ENCODE results near the gene CFB. TPM values are rescaled to one million over a fixed set of nuclear protein-coding genes. Genes with fewer than 3 reads are reported as not detected.
"Not testable (repeated sequence)": the region's sequence is repeated elsewhere in the genome, so short reads cannot be mapped to it uniquely, and the experiment has no call there.

Gene CFB
- total and polyA plus RNA-seq, 2 of the 13 experiments (the other 11 are each of a cell fraction or from before 2014, with no cell fraction given): 171 to 513 TPM

GRCh38 chr6:31906727-31907126, 39.2 kb upstream of the CFB start:
- intact Hi-C loops (cut with micrococcal nuclease; ENCODE audit: unreplicated experiment); H3K9me3 ChIP-seq (ENCODE audit: low read length); ATAC-seq; BruUV-seq (replicated peaks); H3K27me3 ChIP-seq (ENCODE audit: control insufficient read depth in 1 of 2, insufficient read depth in 2 of 2, low read length in 2 of 2); FAIRE-seq; H2AFZ ChIP-seq (ENCODE audit: low read length); H4K20me1 ChIP-seq (ENCODE audit: insufficient read depth, low read length); H3K9ac ChIP-seq (ENCODE audit: insufficient read depth, low read depth, low read length); H3K27ac ChIP-seq (ENCODE audit: extremely low read length, insufficient read depth, low read length); H3K36me3 ChIP-seq (replicated peaks in 1 of 2; ENCODE audit: control insufficient read depth in 1 of 2, insufficient read depth in 2 of 2, low read length in 2 of 2); H3K79me2 ChIP-seq (ENCODE audit: insufficient read depth, low read length); CTCF ChIA-PET (ENCODE audit: low intra/inter-chr PET ratio, low total read pairs); DNase-seq (ENCODE audit: low spot score): not testable (repeated sequence)
- in situ Hi-C loops (cut with HindIII; ENCODE audit: extremely low pct_ligation_motif_present, low pct_unique_long_range_greater_than_20kb): loop anchor here (25.0 kb wide), 1 partner anchor 1056 kb away; the partner anchor contains the start of genes BRD2 and HLA-DMA
- peak overlapping the region in 1 of 3 experiments; percentile 25; a peak in 1 of 6 replicates for H3K4me3 ChIP-seq (replicated peaks in 1 of 3; ENCODE audit: insufficient read depth in 1 of 3, low read depth in 2 of 3, low read length in 3 of 3)
- TF ChIP-seq ZNF414 (CRISPR knock-in tag; IDR thresholded peaks at IDR 0.05) (0 out of 2 replicates have a peak, but pooled peaks have one; percentile 3), ZNF460 (CRISPR knock-in tag; IDR thresholded peaks at IDR 0.05; ENCODE audit: borderline replicate concordance) (peak; percentile 43)
- peaks cover 61% of the 10 kb centered on the region for H3K4me1 ChIP-seq (ENCODE audit: insufficient read depth, low read length)
- 12% methylated on average over 8 of the region's 8 CpGs for WGBS (ENCODE audit: low lambda C conversion rate)
- peak overlapping the region; percentile 68 for H3K4me2 ChIP-seq (ENCODE audit: low read depth, low read length)
- POLR2A ChIA-PET: interaction anchor here (0.7 to 3.9 kb wide), 15 partner anchors 9 to 254 kb away, joined by 3 to 31 read pairs (median 6); partner anchors contain the start of genes BAG6, C2, CFB and DXO

- Histone ChIP-seq H3K27me3 (ENCODE audit: control insufficient read depth in 1 of 2, insufficient read depth in 2 of 2, low read length in 2 of 2) (peaks cover 1 to 6% of the 10 kb centered on the region in 2 experiments; a peak in 1 of 5 replicates), H2AFZ (ENCODE audit: low read length) (no peak overlapping the region), H3K9me3 (ENCODE audit: low read length) (no peaks in the 10 kb centered on the region), H3K9ac (ENCODE audit: insufficient read depth, low read depth, low read length) (no peak overlapping the region; the same call in 1 of the 2 replicates), H4K20me1 (ENCODE audit: insufficient read depth, low read length) (no peaks in the 10 kb centered on the region), H3K79me2 (ENCODE audit: insufficient read depth, low read length) (no peaks in the 10 kb centered on the region), H3K36me3 (replicated peaks in 1 of 2; ENCODE audit: control insufficient read depth in 1 of 2, insufficient read depth in 2 of 2, low read length in 2 of 2) (no peaks in the 10 kb centered on the region), H3K4me1 (ENCODE audit: insufficient read depth, low read length) (peaks cover 62% of the 10 kb centered on the region), H3K4me3 (replicated peaks in 1 of 3; ENCODE audit: insufficient read depth in 1 of 3, low read depth in 2 of 3, low read length in 3 of 3) (peak overlapping the region; percentile 21 to 46 (median 25); a peak in 4 of 6 replicates), H3K4me2 (ENCODE audit: low read depth, low read length) (peak overlapping the region; percentile 68), H3K27ac (ENCODE audit: extremely low read length, insufficient read depth, low read length) (peak overlapping the region; percentile 11)
- ATAC-seq (peak; percentile 87), FAIRE-seq (peak; percentile 76), DNase-seq (ENCODE audit: low spot score) (peak; percentile 86)
- intact Hi-C loops (cut with micrococcal nuclease; ENCODE audit: unreplicated experiment): no loop called here
- no TSS peak for BruUV-seq (replicated peaks)
- CTCF ChIA-PET (ENCODE audit: low intra/inter-chr PET ratio, low total read pairs): no interaction called here
- 4% methylated on average over 7 of the region's 7 CpGs for WGBS (ENCODE audit: low lambda C conversion rate)
- POLR2A ChIA-PET: interaction anchor here (0.7 to 3.9 kb wide), 20 partner anchors 9 to 1503 kb away, joined by 3 to 31 read pairs (median 5); partner anchors contain the start of genes BAG6, C2, CFB and DXO
- in situ Hi-C loops (cut with HindIII; ENCODE audit: extremely low pct_ligation_motif_present, low pct_unique_long_range_greater_than_20kb): loop anchor here (25.0 kb wide), 1 partner anchor 1055 kb away; the partner anchor contains the start of genes BRD2 and HLA-DMA
- TF ChIP-seq PBX2 (CRISPR knock-in tag; IDR thresholded peaks at IDR 0.05) (no peak), SMARCC2 (IDR thresholded peaks at IDR 0.05) (no peak), MLXIP (CRISPR knock-in tag; IDR thresholded peaks at IDR 0.05; ENCODE audit: borderline replicate concordance) (no peak), DDIT3 (CRISPR knock-in tag; IDR thresholded peaks at IDR 0.05) (no peak), HIVEP1 (CRISPR knock-in tag; IDR thresholded peaks at IDR 0.05) (no peak), E2F2 (CRISPR knock-in tag; IDR thresholded peaks at IDR 0.05; ENCODE audit: borderline replicate concordance) (no peak), ZMYM4 (CRISPR knock-in tag; IDR thresholded peaks at IDR 0.05) (0 out of 2 replicates have a peak, but pooled peaks have one; percentile 16)
These were observed 38.6 kb upstream of the CFB start for GRCh38 chr6:31907158-31907813.
